A549 (cell line): ENCODE results near the gene LIMS1. TPM values are rescaled to one million over a fixed set of nuclear protein-coding genes. Genes with fewer than 3 reads are reported as not detected.
A peak's percentile ranks its signal among the peaks of the same experiment; 100 is the strongest.

Experiments
- ATAC-seq, 2 experiments: fragments of 200-7000 bp in 1 of 2; fragments of >200 bp in 1 of 2; cut with Nextera tagmentation in 1 of 2; cut with Tn5 transposase in 1 of 2; 3 replicates each; pipeline versions ENCODE4 v1.8.0 to v1.9.1; 2018 to 2020; ENCODE audit warnings: mild to moderate bottlenecking in 1 of 2, moderate library complexity in 1 of 2
- CTCF ChIA-PET: fragments of 300-600 bp; sonication (Branson Sonifier 250); formaldehyde crosslinking; extraction: SDS; loops from one replicate; lab custom pipeline; 2021; ENCODE audit warnings: antibody characterized with exemption, inconsistent platforms; lab: Yijun Ruan, JAX
- POLR2A ChIA-PET: fragments of 350-600 bp; formaldehyde crosslinking; extraction: SDS; loops from one replicate; lab custom pipeline; 2021; ENCODE audit warnings: antibody characterized with exemption, inconsistent platforms; lab: Yijun Ruan, JAX
- DNase-seq, 2 experiments: peaks; one replicate each; pipeline versions ENCODE4 v3.0.0 to v3.0.0-alpha.2; 2011 to 2016; ENCODE audit warnings: low read depth in 1 of 2, low spot score in 1 of 2
- FAIRE-seq: peaks from 2 replicates; lab custom pipeline; 2011; peaks lifted over from hg19 to GRCh38; lab: Jason Lieb, UNC
- H3K27ac ChIP-seq, 2 experiments: fragments of >200 bp; sonication (Bioruptor Twin); formaldehyde crosslinking; 3 replicates each; pipeline ENCODE4 v1.5.1; 2016 to 2017
- H3K4me1 ChIP-seq: fragments of >200 bp; sonication (Bioruptor Twin); formaldehyde crosslinking; 3 replicates; pipeline ENCODE4 v1.6.1; 2016
- H3K4me2 ChIP-seq: fragments of >200 bp; sonication (Bioruptor Twin); formaldehyde crosslinking; 3 replicates; pipeline ENCODE4 v1.6.1; 2016
- H3K4me3 ChIP-seq: fragments of >200 bp; sonication (Bioruptor Twin); formaldehyde crosslinking; 3 replicates; pipeline ENCODE4 v1.5.1; 2016
- H3K9me3 ChIP-seq: fragments of >200 bp; sonication (Bioruptor Twin); formaldehyde crosslinking; 3 replicates; pipeline ENCODE4 v1.6.1; 2016
- ATOH8 ChIP-seq: fragments of 250-450 bp; sonication (Bioruptor Pico); IDR thresholded peaks from 2 replicates; pipeline ENCODE4 v1.5.0; 2020; ENCODE audit warnings: low read depth, mild to moderate bottlenecking, moderate library complexity
- BHLHE40 ChIP-seq: IDR thresholded peaks from 2 replicates; pipeline ENCODE4 v1.6.1; 2012; ENCODE audit warnings: low read depth, low read length, inconsistent platforms
- CBX2 ChIP-seq: fragments of 200-600 bp; sonication (generic); IDR thresholded peaks from 2 replicates; pipeline ENCODE4 v1.6.1; 2016; ENCODE audit warnings: low read depth, mild to moderate bottlenecking, borderline replicate concordance
- CBX8 ChIP-seq: fragments of 200-600 bp; sonication (generic); IDR thresholded peaks from 2 replicates; pipeline ENCODE4 v1.6.1; 2016
- CEBPB ChIP-seq, 2 experiments: fragments of >200 bp in 1 of 2; sonication (Bioruptor Twin) in 1 of 2; formaldehyde crosslinking in 1 of 2; IDR thresholded peaks; 2 replicates each; pipeline ENCODE4 v1.6.1; 2012 to 2016
- CHD2 ChIP-seq: fragments of 150-350 bp; IDR thresholded peaks from 2 replicates; pipeline ENCODE4 v1.6.1; 2014; ENCODE audit warnings: low read length; ENCODE audit not compliant: partially characterized antibody
- E2F6 ChIP-seq: IDR thresholded peaks from 2 replicates; pipeline ENCODE4 v1.6.1; 2012; ENCODE audit warnings: low read depth, borderline replicate concordance
- EHMT2 ChIP-seq: fragments of 200-600 bp; sonication (generic); IDR thresholded peaks from 2 replicates; pipeline ENCODE4 v1.6.1; 2016; ENCODE audit warnings: antibody characterized with exemption, low read depth, mild to moderate bottlenecking, moderate library complexity
- EP300 ChIP-seq, 2 experiments: fragments of >200 bp; sonication (Bioruptor Twin); formaldehyde crosslinking; IDR thresholded peaks; 2 replicates in 1 of 2; 3 replicates in 1 of 2; pipeline ENCODE4 v1.6.1; 2016 to 2017
- FOSL2 ChIP-seq, 2 experiments: fragments of 450-650 bp in 1 of 2; fragments of >200 bp in 1 of 2; sonication (Bioruptor Twin) in 1 of 2; formaldehyde crosslinking; IDR thresholded peaks; 2 replicates each; pipeline versions ENCODE4 v1.5.0 to v1.6.1; 2016 to 2020; ENCODE audit warnings: mild to moderate bottlenecking in 1 of 2, moderate library complexity in 1 of 2
- GATA3 ChIP-seq: IDR thresholded peaks from 2 replicates; pipeline ENCODE4 v1.6.1; 2012; ENCODE audit warnings: borderline replicate concordance
- HOXB5 ChIP-seq: fragments of 250-450 bp; sonication (Bioruptor Pico); IDR thresholded peaks from 2 replicates; pipeline ENCODE4 v1.5.0; 2020; ENCODE audit warnings: mild to moderate bottlenecking, moderate library complexity
- JUNB ChIP-seq: fragments of >200 bp; sonication (Bioruptor Twin); formaldehyde crosslinking; IDR thresholded peaks from 2 replicates; pipeline ENCODE4 v1.6.1; 2016
- ZNF302 ChIP-seq: fragments of 250-450 bp; sonication (Bioruptor Pico); IDR thresholded peaks from 2 replicates; pipeline ENCODE4 v1.9.0; 2021; ENCODE audit warnings: inconsistent platforms, mild to moderate bottlenecking, moderate library complexity
- WGBS: methylation state at CpG from one replicate; pipeline ENCODE4 v1.1.6; 2017; ENCODE audit errors: missing lambda C conversion rate; 5-methylcytosine and 5-hydroxymethylcytosine counted together
- polyA plus RNA-seq, 4 experiments: library from polyadenylated mRNA; depleted of rRNA in 3 of 4; stranded (reverse); fragments of >200 nt; fragmentation: RNase III in 1 of 4; extraction: RNeasy Plus Mini Kit Qiagen cat#74134 plus additional on column Dnase treatment in 1 of 4; gene quantifications; 2 replicates in 3 of 4; 3 replicates in 1 of 4; pipeline ENCODE4 v1.2.3, GENCODE V29; 2011 to 2017
- TF ChIP-seq, protein P1 (sequence below): fragments of 200-600 bp; sonication (generic); IDR thresholded peaks from 2 replicates; pipeline ENCODE4 v1.6.1; 2016; ENCODE audit warnings: antibody characterized with exemption, mild to moderate bottlenecking, moderate library complexity
- TF ChIP-seq, protein P2 (sequence below): fragments of >200 bp; sonication (Bioruptor Twin); formaldehyde crosslinking; IDR thresholded peaks from 3 replicates; pipeline ENCODE4 v1.6.1; 2016

Gene LIMS1
- polyA plus RNA-seq, 2 of the 4 experiments (the other 2 are of a cell fraction), result 40.0 to 94.1 TPM

GRCh38 chr2:108616751-108617161 lies 82.5 kb downstream of the LIMS1 start:
- Histone ChIP-seq H3K4me3 (no peak overlapping the region), H3K4me2 (peak overlapping the region; percentile 37), H3K4me1 (peaks cover 57% of the 10 kb centered on the region), H3K27ac (peak overlapping the region in 1 of 2 experiments; percentile 27; a peak in 1 of 6 replicates), H3K9me3 (no peaks in the 10 kb centered on the region)
- WGBS, result 71% methylated on average over 2 of the region's 2 CpGs
- ChIA-PET POLR2A (no interaction called here), CTCF (interaction anchor here (0.6 to 4.4 kb wide), 5 partner anchors 10 to 33 kb away, joined by 3 to 50 read pairs (median 6); no protein-coding TSS in a partner anchor)
- DNase-seq (no peak), ATAC-seq (no peak), FAIRE-seq (no peak)
- no peak for TF ChIP-seq JUNB
- TF ChIP-seq BHLHE40, result no peak
- no peak for TF ChIP-seq GATA3
- no peak for TF ChIP-seq HOXB5
- TF ChIP-seq EHMT2, result no peak
- no peak for TF ChIP-seq E2F6
- TF ChIP-seq, protein P1, sequence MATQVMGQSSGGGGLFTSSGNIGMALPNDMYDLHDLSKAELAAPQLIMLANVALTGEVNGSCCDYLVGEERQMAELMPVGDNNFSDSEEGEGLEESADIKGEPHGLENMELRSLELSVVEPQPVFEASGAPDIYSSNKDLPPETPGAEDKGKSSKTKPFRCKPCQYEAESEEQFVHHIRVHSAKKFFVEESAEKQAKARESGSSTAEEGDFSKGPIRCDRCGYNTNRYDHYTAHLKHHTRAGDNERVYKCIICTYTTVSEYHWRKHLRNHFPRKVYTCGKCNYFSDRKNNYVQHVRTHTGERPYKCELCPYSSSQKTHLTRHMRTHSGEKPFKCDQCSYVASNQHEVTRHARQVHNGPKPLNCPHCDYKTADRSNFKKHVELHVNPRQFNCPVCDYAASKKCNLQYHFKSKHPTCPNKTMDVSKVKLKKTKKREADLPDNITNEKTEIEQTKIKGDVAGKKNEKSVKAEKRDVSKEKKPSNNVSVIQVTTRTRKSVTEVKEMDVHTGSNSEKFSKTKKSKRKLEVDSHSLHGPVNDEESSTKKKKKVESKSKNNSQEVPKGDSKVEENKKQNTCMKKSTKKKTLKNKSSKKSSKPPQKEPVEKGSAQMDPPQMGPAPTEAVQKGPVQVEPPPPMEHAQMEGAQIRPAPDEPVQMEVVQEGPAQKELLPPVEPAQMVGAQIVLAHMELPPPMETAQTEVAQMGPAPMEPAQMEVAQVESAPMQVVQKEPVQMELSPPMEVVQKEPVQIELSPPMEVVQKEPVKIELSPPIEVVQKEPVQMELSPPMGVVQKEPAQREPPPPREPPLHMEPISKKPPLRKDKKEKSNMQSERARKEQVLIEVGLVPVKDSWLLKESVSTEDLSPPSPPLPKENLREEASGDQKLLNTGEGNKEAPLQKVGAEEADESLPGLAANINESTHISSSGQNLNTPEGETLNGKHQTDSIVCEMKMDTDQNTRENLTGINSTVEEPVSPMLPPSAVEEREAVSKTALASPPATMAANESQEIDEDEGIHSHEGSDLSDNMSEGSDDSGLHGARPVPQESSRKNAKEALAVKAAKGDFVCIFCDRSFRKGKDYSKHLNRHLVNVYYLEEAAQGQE, result no peak

- no peak for TF ChIP-seq CEBPB (IDR thresholded peaks at IDR 0.05)
- Histone ChIP-seq H3K4me2 (no peak overlapping the region), H3K4me3 (no peak overlapping the region), H3K27ac (peak overlapping the region in 1 of 2 experiments; percentile 27; a peak in 1 of 6 replicates), H3K4me1 (peaks cover 65% of the 10 kb centered on the region), H3K9me3 (no peaks in the 10 kb centered on the region)
- ChIA-PET POLR2A (no interaction called here), CTCF (interaction anchor here (0.6 to 4.4 kb wide), 5 partner anchors 9 to 29 kb away, joined by 3 to 50 read pairs (median 6); no protein-coding TSS in a partner anchor)
- DNase-seq (no peak), FAIRE-seq (no peak), ATAC-seq (no peak)
- WGBS, result 96% methylated on average over 2 of the region's 2 CpGs
Measured at GRCh38 chr2:108617617-108618016, 83.3 kb downstream of the LIMS1 start.

GRCh38 chr2:108619925-108620620 lies 85.8 kb downstream of the LIMS1 start:
- POLR2A ChIA-PET, result interaction anchor here (0.7 to 0.9 kb wide), 2 partner anchors 12 to 426 kb away, joined by 3 to 5 read pairs; no protein-coding TSS in a partner anchor
- DNase-seq (no peak), ATAC-seq (peak; percentile 22 to 41; a peak in 3 of 6 replicates), FAIRE-seq (no peak)
- Histone ChIP-seq H3K27ac (peak overlapping the region; percentile 65 to 83), H3K4me1 (peaks cover 65% of the 10 kb centered on the region)
- CTCF ChIA-PET, result interaction anchor here (1.0 to 8.8 kb wide), 2 partner anchors 15 to 36 kb away, joined by 4 to 107 read pairs; no protein-coding TSS in a partner anchor
- 84% methylated on average over 8 of the region's 8 CpGs for WGBS
- TF ChIP-seq ATOH8 (no peak), FOSL2 (IDR thresholded peaks at IDR 0.05) (no peak), FOSL2 (CRISPR knock-in tag; IDR thresholded peaks at IDR 0.05) (no peak), ZNF302 (no peak), EP300 (IDR thresholded peaks at IDR 0.05) (no peak), CHD2 (no peak), CBX8 (no peak), CBX2 (no peak), HOXB5 (no peak)
- TF ChIP-seq, protein P2, sequence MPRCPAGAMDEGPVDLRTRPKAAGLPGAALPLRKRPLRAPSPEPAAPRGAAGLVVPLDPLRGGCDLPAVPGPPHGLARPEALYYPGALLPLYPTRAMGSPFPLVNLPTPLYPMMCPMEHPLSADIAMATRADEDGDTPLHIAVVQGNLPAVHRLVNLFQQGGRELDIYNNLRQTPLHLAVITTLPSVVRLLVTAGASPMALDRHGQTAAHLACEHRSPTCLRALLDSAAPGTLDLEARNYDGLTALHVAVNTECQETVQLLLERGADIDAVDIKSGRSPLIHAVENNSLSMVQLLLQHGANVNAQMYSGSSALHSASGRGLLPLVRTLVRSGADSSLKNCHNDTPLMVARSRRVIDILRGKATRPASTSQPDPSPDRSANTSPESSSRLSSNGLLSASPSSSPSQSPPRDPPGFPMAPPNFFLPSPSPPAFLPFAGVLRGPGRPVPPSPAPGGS, result no peak
- TF ChIP-seq, all 56 proteins: peak for 0
- Histone ChIP-seq H3K9me3 (no peaks in the 10 kb centered on the region), H3K4me3 (no peak overlapping the region), H3K4me2 (peak overlapping the region; percentile 80; the same call in 2 of the 3 replicates)
